ENCODE data around the gene COA1.

The COA1 gene

DNA sequence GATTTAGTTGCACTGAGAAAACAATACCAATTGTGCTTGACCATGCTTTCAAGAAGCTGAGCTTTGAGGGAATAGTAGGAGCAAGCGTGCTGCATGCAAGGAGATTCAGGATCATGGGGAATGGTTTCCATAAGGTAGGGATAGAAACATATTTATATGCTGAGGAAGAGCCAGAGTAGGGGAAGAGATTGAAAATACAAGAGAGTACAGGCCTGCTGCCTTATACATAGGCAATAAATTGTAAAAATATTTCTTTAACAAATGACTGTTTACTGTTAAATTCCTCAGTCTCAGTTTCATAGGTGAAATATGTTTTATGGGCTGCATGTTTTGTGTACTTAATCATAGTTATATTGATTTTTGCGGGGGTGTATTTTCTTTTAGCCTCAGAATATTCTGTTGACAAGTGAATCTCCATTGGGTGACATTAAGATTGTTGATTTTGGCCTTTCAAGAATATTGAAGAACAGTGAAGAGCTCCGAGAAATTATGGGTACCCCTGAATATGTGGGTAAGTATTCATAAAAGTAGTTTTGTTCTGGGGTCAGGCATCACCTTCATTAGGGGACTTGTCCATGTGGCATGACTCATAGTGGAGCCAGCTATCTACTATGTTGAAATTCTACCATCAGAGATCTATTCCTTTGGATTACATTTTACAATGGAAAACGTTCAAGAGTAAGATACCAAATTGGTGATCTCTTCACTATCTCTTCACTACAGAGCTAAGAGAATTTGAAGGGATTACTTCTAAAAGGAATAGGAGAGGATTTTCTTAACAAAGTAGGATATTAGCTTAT is 109.9 kb downstream of the COA1 start:
- no peak overlapping the region for H3K4me3 ChIP-seq (ENCODE audit: low read length)
- TF ChIP-seq, protein P1, sequence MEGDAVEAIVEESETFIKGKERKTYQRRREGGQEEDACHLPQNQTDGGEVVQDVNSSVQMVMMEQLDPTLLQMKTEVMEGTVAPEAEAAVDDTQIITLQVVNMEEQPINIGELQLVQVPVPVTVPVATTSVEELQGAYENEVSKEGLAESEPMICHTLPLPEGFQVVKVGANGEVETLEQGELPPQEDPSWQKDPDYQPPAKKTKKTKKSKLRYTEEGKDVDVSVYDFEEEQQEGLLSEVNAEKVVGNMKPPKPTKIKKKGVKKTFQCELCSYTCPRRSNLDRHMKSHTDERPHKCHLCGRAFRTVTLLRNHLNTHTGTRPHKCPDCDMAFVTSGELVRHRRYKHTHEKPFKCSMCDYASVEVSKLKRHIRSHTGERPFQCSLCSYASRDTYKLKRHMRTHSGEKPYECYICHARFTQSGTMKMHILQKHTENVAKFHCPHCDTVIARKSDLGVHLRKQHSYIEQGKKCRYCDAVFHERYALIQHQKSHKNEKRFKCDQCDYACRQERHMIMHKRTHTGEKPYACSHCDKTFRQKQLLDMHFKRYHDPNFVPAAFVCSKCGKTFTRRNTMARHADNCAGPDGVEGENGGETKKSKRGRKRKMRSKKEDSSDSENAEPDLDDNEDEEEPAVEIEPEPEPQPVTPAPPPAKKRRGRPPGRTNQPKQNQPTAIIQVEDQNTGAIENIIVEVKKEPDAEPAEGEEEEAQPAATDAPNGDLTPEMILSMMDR (IDR thresholded peaks at IDR 0.05; ENCODE audit: insufficient read depth, low read depth, low read length, missing control alignments): no peak
- no peak for DNase-seq (ENCODE audit: low read depth)

DNA sequence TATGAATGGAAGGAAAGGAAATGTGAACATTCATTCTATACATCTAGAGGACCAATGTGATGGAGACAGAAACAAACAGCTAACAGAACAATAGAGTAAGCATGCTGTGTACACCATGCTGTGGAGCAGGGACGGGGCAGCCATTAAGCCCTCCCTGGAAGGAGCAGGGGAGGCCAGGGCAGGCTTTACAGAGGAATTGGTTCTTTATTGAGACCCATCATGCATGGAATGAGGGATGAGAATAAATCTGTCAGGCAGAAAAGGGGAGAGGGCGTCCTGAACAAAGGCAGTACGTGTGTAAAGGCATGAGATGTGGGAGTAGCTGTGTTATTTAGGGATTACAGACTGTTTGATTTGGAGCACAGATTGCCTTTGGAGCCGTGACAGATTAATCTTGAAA is 111.2 kb downstream of the COA1 start:
- DNase-seq (ENCODE audit: low read depth): no peak
- TF ChIP-seq, protein P1 (IDR thresholded peaks at IDR 0.05; ENCODE audit: insufficient read depth, low read depth, low read length, missing control alignments): no peak
- H3K4me3 ChIP-seq (ENCODE audit: low read length): no peak overlapping the region

DNA sequence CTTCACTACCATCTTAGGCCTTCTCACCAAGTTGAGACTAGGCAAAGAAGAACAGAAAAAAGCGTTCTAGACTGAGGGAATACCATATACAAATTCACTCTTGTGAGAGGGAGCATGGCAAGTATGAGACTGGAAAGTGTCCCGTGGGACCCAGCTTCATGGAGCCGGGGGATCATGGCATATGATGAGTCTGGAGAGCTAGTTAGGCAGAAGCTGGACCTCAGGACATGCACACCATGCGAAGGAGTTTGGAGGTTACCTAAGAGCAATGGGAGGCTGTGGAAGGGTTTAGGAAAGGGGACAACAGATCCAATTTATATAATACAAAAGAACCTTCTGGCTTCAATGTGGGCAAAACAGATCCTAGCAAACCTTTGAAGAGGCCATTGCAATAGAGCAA is 112.3 kb downstream of the COA1 start:
- no peak overlapping the region for H3K4me3 ChIP-seq (ENCODE audit: low read length)
- TF ChIP-seq, protein P1 (IDR thresholded peaks at IDR 0.05; ENCODE audit: insufficient read depth, low read depth, low read length, missing control alignments): no peak
- no peak for DNase-seq (ENCODE audit: low read depth)

DNA sequence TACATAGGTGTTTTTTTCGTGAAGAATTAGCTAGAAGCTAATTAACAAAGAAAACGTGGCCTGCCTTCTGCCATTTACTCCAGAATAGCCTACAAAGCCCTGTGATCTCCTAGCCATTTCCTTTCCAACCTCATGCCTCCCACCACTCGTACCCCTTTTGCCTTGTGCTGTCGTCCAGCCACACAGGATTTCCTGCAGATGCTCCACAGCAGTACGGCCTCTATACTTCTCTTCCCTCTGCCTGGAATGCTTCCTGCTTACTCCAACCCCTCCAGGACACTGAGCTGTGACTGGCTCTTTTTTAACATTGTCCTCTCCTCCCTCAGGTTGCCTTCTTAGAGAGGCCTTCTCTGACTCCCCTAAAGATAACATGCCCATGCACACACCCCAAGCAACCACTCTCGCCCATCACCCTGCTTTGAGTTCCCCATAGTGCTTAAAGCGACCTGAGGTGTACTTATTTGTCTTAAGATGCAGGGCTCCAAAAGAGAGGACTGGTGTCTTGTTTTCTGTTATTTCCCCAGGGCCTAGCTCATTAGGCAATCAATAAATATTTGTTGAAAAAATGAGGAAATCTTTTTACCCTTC is 113.7 kb downstream of the COA1 start:
- TF ChIP-seq, protein P1 (IDR thresholded peaks at IDR 0.05; ENCODE audit: insufficient read depth, low read depth, low read length, missing control alignments): no peak
- no peak for DNase-seq (ENCODE audit: low read depth)

DNA sequence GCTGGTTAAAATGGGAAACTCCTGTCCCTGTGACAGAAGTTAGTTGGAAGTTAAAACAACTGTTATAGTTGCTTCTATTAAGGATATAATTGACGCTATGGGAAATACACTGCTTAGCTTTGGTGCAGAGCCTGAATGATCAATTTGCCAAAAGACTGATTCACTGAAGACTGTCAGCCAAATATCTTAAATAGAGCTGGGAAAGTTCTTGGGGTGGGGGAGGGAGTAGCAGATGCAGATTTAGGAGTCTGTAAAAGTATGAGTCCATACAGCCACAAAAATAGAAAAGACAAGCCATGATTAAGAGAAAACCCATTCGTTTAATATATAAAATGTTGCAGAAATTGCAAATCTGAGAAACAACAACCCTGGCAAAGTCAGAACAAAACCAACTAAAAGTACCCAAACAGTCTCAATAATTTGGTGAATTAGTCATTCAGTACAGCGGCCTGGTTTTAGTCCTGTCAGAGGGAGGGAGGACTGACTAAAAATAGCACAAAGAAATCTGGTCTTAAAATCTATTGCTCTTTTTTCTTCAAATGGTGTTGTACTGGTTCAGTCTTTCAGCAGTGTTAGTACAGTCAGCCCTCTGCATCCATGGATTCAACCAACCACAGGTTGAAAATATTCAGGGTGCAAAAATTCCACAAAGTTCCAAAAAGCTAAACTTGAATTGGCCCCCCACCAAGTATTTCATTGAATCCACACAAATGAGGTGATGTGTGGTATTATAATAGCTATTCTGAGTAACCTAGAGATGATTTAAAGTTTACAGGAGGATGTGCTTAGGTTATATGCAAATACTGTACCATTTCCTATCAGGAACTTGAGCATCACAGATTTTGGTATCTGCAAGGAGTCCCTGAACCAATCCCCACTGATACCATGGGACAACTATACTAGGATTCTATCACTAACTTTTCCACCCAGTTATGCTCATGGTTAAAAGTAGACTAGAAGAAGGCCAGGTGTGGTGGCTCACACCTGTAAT is 116.4 kb downstream of the COA1 start:
- no peak for DNase-seq (ENCODE audit: low read depth)
- TF ChIP-seq, protein P1 (IDR thresholded peaks at IDR 0.05; ENCODE audit: insufficient read depth, low read depth, low read length, missing control alignments): no peak
- H3K4me3 ChIP-seq (ENCODE audit: low read length): no peak overlapping the region

More for the DNA sequence above, 113.7 kb downstream of the COA1 start:
- H3K4me3 ChIP-seq (ENCODE audit: low read length): no peak overlapping the region

DNA sequence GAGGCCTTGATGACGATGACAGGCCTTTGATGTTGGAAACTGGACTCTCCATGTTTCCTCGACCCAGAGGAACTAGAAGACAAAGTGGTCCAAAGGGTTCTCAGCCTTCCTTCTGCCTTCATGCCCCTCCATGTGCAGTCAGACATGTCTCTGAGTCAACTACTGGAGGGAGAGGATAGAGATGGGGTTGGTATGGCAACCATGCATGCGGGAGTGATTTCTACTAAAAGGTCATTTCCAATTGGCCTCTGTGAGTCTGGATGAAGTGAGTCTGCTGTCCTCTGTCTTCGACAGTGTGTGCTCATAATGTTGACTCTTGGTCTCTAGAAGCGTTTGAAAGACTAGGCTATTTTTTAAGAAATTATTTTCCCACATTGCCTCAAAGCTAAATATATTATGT is 117.2 kb downstream of the COA1 start:
- no peak for DNase-seq (ENCODE audit: low read depth)
- TF ChIP-seq, protein P1 (IDR thresholded peaks at IDR 0.05; ENCODE audit: insufficient read depth, low read depth, low read length, missing control alignments): no peak
- no peak overlapping the region for H3K4me3 ChIP-seq (ENCODE audit: low read length)
